Measurements from ENCODE around the gene DOCK2. TPM values are rescaled to one million over a fixed set of nuclear protein-coding genes. Genes with fewer than 3 reads are reported as not detected.

The DOCK2 gene
- total and polyA plus RNA-seq, 2 of the 8 experiments (the other 6 are each of a cell fraction or from before 2014, with no cell fraction given): 3.9 to 5.7 TPM

GRCh38 chr5:169742771-169743296 lies 105.8 kb downstream of the DOCK2 start (continued):
- TF ChIP-seq CHD7 (IDR thresholded peaks at IDR 0.05; ENCODE audit: insufficient replicate concordance, low read length) (no peak), ATF3 (IDR thresholded peaks at IDR 0.05; ENCODE audit: insufficient read depth, low read depth, low read length) (no peak), BCL11A (IDR thresholded peaks at IDR 0.05; ENCODE audit: low read depth in 2 of 2, low read length in 2 of 2) (no peak)
